HG03025 (cell line): ENCODE results near the gene OLFML2A.
"Not testable (repeated sequence)": the region's sequence is repeated elsewhere in the genome, so short reads cannot be mapped to it uniquely, and the experiment has no call there.

Source experiments
- ATAC-seq: cut with Tn5 transposase; IDR thresholded peaks from one replicate; pipeline ENCODE4 v1.9.1; 2021; ENCODE audit warnings: mild to moderate bottlenecking, moderate library complexity; ENCODE audit not compliant: unreplicated experiment, low FRiP score

OLFML2A gene

DNA sequence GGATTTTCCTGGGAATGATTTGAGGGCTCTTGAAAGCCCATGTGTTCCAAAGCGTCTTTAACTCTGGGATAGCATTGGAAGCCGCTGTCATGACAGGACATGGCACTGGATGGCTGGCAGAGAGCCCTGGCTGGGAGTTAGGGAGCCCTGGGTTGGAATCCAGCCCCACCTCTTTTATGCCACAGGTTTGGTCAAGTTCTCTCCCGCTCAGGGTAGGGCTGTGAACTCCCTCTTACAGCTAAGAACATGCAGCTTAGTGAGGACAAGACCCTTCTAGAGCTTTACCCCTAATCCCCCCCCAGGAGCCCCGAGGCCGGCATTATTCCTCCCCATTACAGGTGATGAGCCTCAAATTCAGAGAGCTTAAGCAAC lies 37.2 kb downstream of the OLFML2A start:
- no peak for ATAC-seq

- no peak for ATAC-seq
Measured at GRCh38 chr9:124815601-124816000, 38.7 kb downstream of the OLFML2A start.

DNA sequence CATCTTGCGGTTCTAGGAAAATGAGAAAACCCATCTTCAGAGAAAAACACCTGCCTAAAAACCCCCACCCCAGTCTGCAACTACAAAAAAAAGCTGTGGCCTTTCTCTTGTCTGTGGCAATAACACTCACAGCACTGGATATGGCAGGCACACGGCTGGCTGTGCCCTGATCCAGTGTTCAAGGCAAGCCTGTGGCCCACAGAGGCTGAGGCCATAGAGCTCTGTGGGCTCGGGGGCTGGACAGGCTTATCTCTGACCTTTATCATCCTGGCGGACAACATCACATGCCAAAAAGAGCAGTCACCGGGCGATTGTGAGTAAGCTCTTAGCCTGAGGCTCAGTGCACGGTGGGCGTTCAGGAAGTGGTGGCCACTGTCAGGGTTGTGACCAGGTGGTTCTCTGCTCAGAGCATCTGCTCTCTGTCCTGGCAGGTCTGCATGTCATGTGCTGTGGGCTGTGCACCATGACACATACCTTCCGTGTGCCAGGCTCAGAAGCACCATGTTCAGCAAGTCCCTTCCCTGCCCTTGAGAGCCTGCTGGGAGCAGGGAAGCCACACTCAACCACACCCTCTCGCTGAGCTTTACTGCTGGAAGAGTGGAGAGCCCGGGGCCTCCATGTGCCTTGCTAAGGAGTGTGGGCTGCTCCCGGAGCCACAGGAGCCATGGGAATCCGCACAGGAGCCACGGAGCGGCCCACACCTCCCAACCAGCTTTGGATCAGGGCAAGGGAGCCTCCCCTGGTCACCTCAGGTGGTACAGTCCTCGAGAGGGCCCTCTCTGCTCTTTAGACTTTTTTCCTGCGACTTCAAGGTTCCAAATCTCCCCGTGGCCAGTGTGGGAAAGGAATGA lies 41.7 kb downstream of the OLFML2A start:
- no peak for ATAC-seq

DNA sequence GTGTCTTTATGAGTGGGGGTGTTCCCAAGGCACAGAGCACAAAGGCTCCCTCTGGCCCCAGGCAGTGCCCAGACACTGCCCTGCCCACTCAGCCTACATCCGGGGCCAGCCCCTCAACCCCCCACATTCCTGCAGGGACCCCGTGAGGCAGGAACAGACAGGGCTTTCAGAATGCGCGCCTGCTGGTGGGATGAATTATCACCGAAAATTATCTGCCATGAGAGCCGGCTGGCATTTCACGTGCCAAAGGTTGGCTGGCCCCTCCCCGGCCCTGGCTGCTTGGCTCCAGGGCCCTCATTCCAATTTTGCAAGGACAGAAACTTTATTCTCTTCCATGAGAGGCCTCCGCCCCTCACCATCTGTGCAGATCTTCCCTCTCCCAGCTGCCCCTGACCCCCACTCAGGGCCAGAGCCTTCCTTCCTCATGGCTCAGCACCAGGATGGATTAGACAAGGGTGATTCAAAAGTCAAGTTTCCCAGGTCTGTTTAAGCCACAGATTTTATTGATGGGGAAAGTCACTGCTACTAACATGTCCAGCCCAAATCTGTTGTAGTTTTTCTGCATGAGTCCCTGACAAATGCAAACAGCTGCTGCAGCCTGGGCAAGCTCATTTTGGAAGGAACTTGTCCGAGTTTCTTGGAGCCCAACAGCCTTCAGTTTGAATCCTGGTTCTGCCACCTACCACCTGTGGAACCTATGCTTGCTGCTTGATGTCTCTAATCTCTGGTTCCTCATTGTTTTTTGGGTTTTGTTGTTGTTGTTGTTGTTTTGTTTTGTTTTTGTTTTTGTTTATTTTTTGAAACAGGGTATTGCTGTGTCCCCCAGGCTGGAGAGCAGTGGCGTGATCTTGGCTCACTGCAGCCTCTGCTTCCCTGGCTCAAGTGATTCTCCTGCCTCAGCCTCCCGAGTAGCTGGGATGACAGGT lies 44.0 kb downstream of the OLFML2A start:
- ATAC-seq: no peak

DNA sequence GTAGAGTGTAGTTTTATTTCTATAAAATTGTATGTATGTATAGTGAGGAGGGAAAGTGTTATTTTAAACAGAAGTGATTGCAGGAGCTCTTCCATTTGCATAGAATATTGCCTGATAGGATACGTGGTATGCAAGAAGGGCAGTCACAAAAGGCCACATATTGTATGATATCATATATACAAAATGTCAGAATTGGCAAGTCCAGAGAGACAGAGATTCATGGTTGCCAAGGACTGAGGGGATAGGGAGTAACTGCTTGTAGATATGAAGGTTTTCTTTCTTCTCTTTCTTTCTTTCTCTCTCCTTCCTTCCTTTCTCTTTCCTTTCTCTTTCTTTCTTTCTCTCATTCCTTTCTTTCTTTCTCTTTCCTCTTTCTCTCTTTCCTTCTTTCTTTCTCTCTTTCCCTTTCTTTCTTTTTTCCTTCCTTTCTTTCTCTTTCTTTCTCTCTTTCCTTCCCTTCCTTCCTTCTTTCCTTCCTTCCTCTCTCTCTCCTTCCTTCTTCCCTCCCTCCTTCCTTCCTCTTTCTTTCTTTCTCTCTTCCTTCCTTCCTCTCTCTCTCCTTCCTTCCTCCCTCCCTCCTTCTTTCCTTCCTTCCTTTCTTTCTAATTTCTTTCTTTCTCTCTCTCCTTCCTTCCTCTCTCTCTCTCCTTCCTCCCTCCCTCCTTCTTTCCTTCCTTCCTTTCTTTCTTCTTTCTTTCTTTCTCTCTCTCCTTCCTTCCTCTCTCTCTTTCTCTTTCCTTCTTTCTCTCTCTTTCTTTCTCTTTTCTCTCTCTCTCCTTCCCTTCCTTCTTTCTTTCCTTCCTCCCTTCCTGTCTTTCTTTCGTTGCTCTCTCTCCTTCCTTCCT lies 51.8 kb downstream of the OLFML2A start:
- no peak for ATAC-seq

GRCh38 chr9:124829334-124829669 lies 52.4 kb downstream of the OLFML2A start:
- no peak for ATAC-seq

GRCh38 chr9:124830593-124830992 lies 53.7 kb downstream of the OLFML2A start:
- ATAC-seq: no peak

GRCh38 chr9:124831642-124832364 lies 54.9 kb downstream of the OLFML2A start:
- ATAC-seq: no peak

- ATAC-seq: no peak
Measured at GRCh38 chr9:124834591-124834990, 57.7 kb downstream of the OLFML2A start.

- ATAC-seq: no peak
Measured at GRCh38 chr9:124835026-124835557, 58.2 kb downstream of the OLFML2A start.

DNA sequence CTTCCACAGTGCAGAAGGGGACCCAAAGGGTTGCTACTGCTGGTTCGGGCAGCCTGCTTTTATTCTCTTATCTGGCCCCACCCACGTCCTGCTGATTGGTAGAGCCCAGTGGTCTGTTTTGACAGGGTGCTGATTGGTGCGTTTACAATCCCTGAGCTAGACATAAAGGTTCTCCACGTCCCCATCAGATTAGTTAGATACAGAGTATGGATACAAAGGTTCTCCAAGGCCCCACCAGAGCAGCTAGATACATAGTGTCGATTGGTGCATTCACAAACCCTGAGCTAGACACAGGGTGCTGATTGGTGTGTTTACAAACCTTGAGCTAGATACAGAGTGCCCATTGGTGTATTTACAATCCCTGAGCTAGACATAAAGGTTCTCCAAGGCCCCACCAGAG lies 61.2 kb downstream of the OLFML2A start:
- not testable (repeated sequence) for ATAC-seq

DNA sequence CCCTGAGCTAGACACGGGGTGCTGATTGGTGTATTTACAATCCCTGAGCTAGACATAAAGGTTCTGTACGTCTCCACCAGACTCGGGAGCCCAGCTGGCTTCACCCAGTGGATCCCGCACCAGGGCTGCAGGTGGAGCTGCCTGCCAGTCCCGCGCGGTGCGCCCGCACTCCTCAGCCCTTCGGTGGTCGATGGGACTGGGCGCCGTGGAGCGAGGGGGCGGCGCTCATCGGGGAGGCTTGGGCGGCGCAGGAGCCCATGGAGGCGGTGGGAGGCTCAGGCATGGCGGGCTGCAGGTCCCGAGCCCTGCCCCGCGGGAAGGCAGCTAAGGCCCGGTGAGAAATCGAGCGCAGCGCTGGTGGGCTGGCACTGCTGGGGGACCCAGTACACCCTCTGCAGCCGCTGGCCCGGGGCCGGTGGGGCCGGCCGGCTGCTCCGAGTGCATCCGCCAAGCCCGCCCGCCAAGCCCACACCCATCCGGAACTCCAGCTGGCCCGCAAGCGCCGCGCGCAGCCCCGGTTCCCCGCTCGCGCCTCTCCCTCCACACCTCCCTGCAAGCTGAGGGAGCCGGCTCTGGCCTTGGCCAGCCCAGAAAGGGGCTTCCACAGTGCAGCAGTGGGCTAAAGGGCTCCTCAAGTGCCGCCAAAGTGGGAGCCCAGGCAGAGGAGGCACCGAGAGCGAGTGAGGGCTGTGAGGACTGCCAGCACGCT lies 61.8 kb downstream of the OLFML2A start:
- not testable (repeated sequence) for ATAC-seq

GRCh38 chr9:124839612-124840299 lies 62.8 kb downstream of the OLFML2A start:
- ATAC-seq: no peak

DNA sequence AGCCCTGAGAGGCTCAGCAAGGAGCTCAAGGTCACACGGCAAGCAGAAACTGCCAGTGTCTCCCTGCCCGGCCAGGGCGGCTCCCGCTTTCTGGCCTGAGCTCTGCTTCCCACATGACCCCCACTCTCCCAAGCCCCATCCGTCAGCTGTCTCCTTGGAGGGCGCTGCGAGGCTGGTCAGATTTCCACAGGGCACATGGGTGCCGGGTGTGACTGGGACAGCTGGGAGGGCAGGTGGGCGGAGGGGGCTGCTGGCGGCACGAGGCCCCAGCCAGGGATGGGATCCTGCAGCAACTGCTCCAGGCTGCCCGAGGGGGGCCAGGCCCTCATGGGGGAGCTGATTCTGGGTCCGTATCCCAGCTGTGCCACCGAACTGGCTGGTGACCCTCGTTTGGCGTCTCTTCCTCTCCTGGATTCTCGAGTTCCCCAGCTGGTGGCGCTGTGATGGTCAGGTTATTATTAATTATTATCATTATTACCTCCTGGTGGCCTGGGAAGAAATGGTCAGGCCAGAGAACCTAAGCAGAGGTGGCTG lies 63.4 kb downstream of the OLFML2A start:
- ATAC-seq: no peak

GRCh38 chr9:124841075-124841821 lies 64.3 kb downstream of the OLFML2A start:
- no peak for ATAC-seq

- ATAC-seq: no peak
Measured at GRCh38 chr9:124843456-124844034, 66.6 kb downstream of the OLFML2A start.

DNA sequence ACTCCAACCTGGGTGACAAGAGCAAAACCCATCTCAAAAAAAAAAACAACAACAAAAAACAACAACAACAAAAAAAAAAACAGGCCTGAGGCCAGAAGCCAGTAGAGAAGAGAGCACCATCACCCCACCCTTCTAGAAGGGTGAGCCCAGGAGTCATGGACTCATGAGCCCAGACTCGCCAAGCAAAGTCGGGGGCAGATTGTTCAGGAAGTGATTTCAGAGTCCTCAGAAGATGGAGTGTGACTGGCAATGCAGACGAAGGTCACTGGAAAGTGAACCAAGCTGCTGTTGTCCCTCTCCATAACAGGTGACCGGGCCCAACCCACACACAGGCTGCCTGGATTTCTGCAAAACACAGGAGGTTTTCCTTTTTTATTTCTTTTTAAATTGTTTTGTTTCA lies 67.4 kb downstream of the OLFML2A start:
- no peak for ATAC-seq
